Gastroesophageal sphincter (tissue), 4 donors: Measurements from ENCODE around the gene DDX54. TPM values are rescaled to one million over a fixed set of nuclear protein-coding genes. Genes with fewer than 3 reads are reported as not detected.

Experiments
- ATAC-seq: fragments of 150-250 bp; one replicate; pipeline ENCODE4 v1.9.1; 2016; ENCODE audit warnings: mild to moderate bottlenecking, moderate library complexity
- H3K27ac ChIP-seq, 4 donors: fragments of 200-600 bp; sonication (generic) in 3 of 4; 1 replicate in 3 of 4; 2 replicates in 1 of 4; pipeline ENCODE4 v1.5.1; 2016 to 2019
- H3K27me3 ChIP-seq: fragments of 200-600 bp; sonication (generic); one replicate; pipeline ENCODE4 v1.5.1; 2019
- H3K36me3 ChIP-seq, 2 donors: fragments of 200-600 bp; sonication (generic); one replicate each; pipeline ENCODE4 v1.5.1; 2019; ENCODE audit warnings: control low read depth in 1 of 2
- H3K4me1 ChIP-seq, 3 donors: fragments of 200-600 bp; sonication (generic); 1 replicate in 2 of 3; 2 replicates in 1 of 3; pipeline ENCODE4 v1.5.1; 2016 to 2019; ENCODE audit warnings: control low read depth in 2 of 3
- H3K4me3 ChIP-seq, 2 donors: fragments of 200-600 bp; sonication (generic); one replicate each; pipeline ENCODE4 v1.5.1; 2019; ENCODE audit warnings: mild to moderate bottlenecking in 1 of 2, moderate library complexity in 1 of 2
- H3K9me3 ChIP-seq, 3 donors: fragments of 200-600 bp; sonication (generic); one replicate each; pipeline ENCODE4 v1.5.1; 2017 to 2019; ENCODE audit warnings: control low read depth in 2 of 3
- CTCF ChIP-seq, 4 experiments: fragments of 200-600 bp in 2 of 4; fragments of 450-650 bp in 2 of 4; sonication (generic) in 1 of 4; IDR thresholded peaks; one replicate each; pipeline ENCODE4 v1.5.1; 2017 to 2019; ENCODE audit warnings: antibody characterized with exemption in 4 of 4, mild to moderate bottlenecking in 2 of 4, moderate library complexity in 2 of 4
- EP300 ChIP-seq: sonication (generic); formaldehyde crosslinking; IDR thresholded peaks from one replicate; pipeline ENCODE4 v1.6.1; 2017; ENCODE audit warnings: antibody characterized with exemption, mild to moderate bottlenecking
- POLR2A ChIP-seq, 2 donors: fragments of 450-650 bp; IDR thresholded peaks; one replicate each; pipeline ENCODE4 v1.6.1; 2017; ENCODE audit warnings: antibody characterized with exemption in 2 of 2, mild to moderate bottlenecking in 2 of 2, moderate library complexity in 1 of 2
- POLR2AphosphoS5 ChIP-seq: sonication (generic); formaldehyde crosslinking; IDR thresholded peaks from one replicate; pipeline ENCODE4 v1.6.1; 2017; ENCODE audit warnings: antibody characterized with exemption
- WGBS, 2 donors: methylation state at CpG; one replicate each; pipeline ENCODE4 v1.1.5; 2018; ENCODE audit warnings: low coverage in 1 of 2; 5-methylcytosine and 5-hydroxymethylcytosine counted together
- total RNA-seq, 4 donors: library from RNA; depleted of rRNA; stranded (reverse); fragments of >200 nt; gene quantifications; one replicate each; pipeline ENCODE4 v1.1.0, GENCODE V29; 2016

Gene DDX54
- total RNA-seq, 4 donors from 2014 or later, result 38.0 to 60.4 (median 53.3) TPM

GRCh38 chr12:113135178-113136127 lies 49.8 kb downstream of the DDX54 start, which contains the start of gene RASAL1:
Gene RASAL1 (minus strand): TSS chr12:113135761. CDS start chr12:113135462, 299 bp downstream.
- no peaks in the 10 kb centered on the region for H3K9me3 ChIP-seq
- H3K4me1 ChIP-seq, result peaks cover 0 to 9% (median 0%) of the 10 kb centered on the region in 3 donors
- no peak for ATAC-seq
- no peak for TF ChIP-seq POLR2AphosphoS5
- TF ChIP-seq CTCF (IDR thresholded peaks at IDR 0.05), result no peak
- TF ChIP-seq EP300, result no peak
- no peak for TF ChIP-seq POLR2A (IDR thresholded peaks at IDR 0.05)
- H3K27me3 ChIP-seq, result peaks cover 75% of the 10 kb centered on the region
- no peaks in the 10 kb centered on the region for H3K36me3 ChIP-seq
- no peak within 1 kb of the TSS for H3K4me3 ChIP-seq
- 0% methylated on average over 1 of the region's 68 CpGs; no CpG with 5 or more reads in 1 of the 2 donors for WGBS, 2 donors
- H3K27ac ChIP-seq, result no peak within 1 kb of the TSS

- H3K27me3 ChIP-seq, result peaks cover 84% of the 10 kb centered on the region
- no peak for TF ChIP-seq POLR2AphosphoS5
- no peak for TF ChIP-seq POLR2A (IDR thresholded peaks at IDR 0.05)
- no peak for TF ChIP-seq CTCF (IDR thresholded peaks at IDR 0.05)
- TF ChIP-seq EP300, result no peak
- H3K9me3 ChIP-seq, result no peaks in the 10 kb centered on the region
- no peak overlapping the region for H3K4me3 ChIP-seq
- H3K27ac ChIP-seq, result no peak overlapping the region
- H3K36me3 ChIP-seq, result no peaks in the 10 kb centered on the region
- H3K4me1 ChIP-seq, result peaks cover 0 to 9% (median 0%) of the 10 kb centered on the region in 3 donors
- no peak for ATAC-seq
- 83% methylated on average over 1 of the region's 6 CpGs; no CpG with 5 or more reads in 1 of the 2 donors for WGBS, 2 donors
These were observed 50.7 kb downstream of the DDX54 start for GRCh38 chr12:113134521-113134951.

- no peaks in the 10 kb centered on the region for H3K9me3 ChIP-seq
- ATAC-seq, result no peak
- no peak for TF ChIP-seq POLR2AphosphoS5
- no peak for TF ChIP-seq POLR2A (IDR thresholded peaks at IDR 0.05)
- no peak for TF ChIP-seq CTCF (IDR thresholded peaks at IDR 0.05)
- no peak for TF ChIP-seq EP300
- H3K27ac ChIP-seq, result no peak overlapping the region
- no CpG with 5 or more reads among the region's 2 CpGs for WGBS, 2 donors
- peaks cover 0 to 9% (median 0%) of the 10 kb centered on the region in 3 donors for H3K4me1 ChIP-seq
- no peak overlapping the region for H3K4me3 ChIP-seq
- no peaks in the 10 kb centered on the region for H3K36me3 ChIP-seq
- H3K27me3 ChIP-seq, result peaks cover 88% of the 10 kb centered on the region
These were observed 51.2 kb downstream of the DDX54 start for GRCh38 chr12:113134071-113134470.

DNA sequence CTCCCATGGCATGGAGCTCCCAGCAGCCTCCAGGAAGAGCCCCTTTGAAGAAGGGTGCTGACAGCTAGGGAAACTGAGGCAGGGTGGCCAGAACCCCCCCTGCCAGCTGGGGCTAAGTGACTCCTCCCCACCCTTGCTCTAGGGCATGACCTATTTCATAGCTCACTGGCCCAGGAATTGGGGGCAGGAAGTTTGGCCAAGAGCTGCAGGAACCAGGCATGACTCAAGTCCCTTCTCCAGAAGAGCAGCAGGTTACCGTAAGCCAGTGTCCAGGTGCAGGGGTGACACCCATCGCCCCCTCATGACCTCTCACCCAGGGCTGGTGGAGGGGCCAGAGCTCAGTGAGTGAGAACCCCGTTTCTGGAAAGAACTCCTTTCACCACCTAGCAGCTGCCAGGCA lies 51.6 kb downstream of the DDX54 start:
- WGBS, 2 donors, result no CpG with 5 or more reads among the region's 3 CpGs
- TF ChIP-seq POLR2AphosphoS5 (no peak), EP300 (no peak), POLR2A (IDR thresholded peaks at IDR 0.05) (no peak), CTCF (IDR thresholded peaks at IDR 0.05) (no peak)

More for the DNA sequence above, 51.6 kb downstream of the DDX54 start:
- Histone ChIP-seq H3K27me3 (peaks cover 91% of the 10 kb centered on the region), H3K4me3 (no peak overlapping the region), H3K9me3 (no peaks in the 10 kb centered on the region), H3K4me1 (peaks cover 0 to 9% (median 0%) of the 10 kb centered on the region in 3 donors), H3K36me3 (no peaks in the 10 kb centered on the region), H3K27ac (no peak overlapping the region)
- ATAC-seq, result no peak
